Urinary bladder (tissue), 4 donors: ENCODE data around the gene CANX. TPM values are rescaled to one million over a fixed set of nuclear protein-coding genes. Genes with fewer than 3 reads are reported as not detected.
A peak's percentile ranks its signal among the peaks of the same experiment; 100 is the strongest.
"Not testable (repeated sequence)": the region's sequence is repeated elsewhere in the genome, so short reads cannot be mapped to it uniquely, and the experiment has no call there.

ENCODE experiments used
- DNase-seq: peaks from one replicate; pipeline ENCODE4 v3.0.0-alpha.2; 2015; ENCODE audit errors: extremely low spot score
- H3K27ac ChIP-seq: one replicate; pipeline ENCODE4 v1.5.1; 2013; ENCODE audit warnings: low read depth, mild to moderate bottlenecking, moderate library complexity
- H3K36me3 ChIP-seq: one replicate; pipeline ENCODE4 v1.6.1; 2013; ENCODE audit warnings: mild to moderate bottlenecking, moderate library complexity; ENCODE audit not compliant: insufficient read depth
- H3K4me1 ChIP-seq: one replicate; pipeline ENCODE4 v1.6.1; 2013; ENCODE audit warnings: mild to moderate bottlenecking, moderate library complexity; ENCODE audit not compliant: insufficient read depth
- H3K4me3 ChIP-seq: one replicate; pipeline ENCODE4 v1.5.1; 2013; ENCODE audit warnings: low read depth, low read length
- WGBS: extraction: QIAGEN DNeasy Blood & Tissue Kit; methylation state at CpG from one replicate; pipeline ENCODE4 v1.1.7; 2013; 5-methylcytosine and 5-hydroxymethylcytosine counted together
- polyA plus RNA-seq: library from polyadenylated mRNA; stranded (reverse); fragments of 200-250 nt; gene quantifications from one replicate; pipeline ENCODE4 v1.2.3, GENCODE V29; 2013
- total RNA-seq: library from RNA; depleted of rRNA; stranded (reverse); fragments of >200 nt; gene quantifications from one replicate; pipeline ENCODE4 v1.2.3, GENCODE V29; 2014
- donor health status: healthy with polysubstance abuse.
- donor health status: healthy.

The CANX gene
- total and polyA plus RNA-seq, 2 donors, result 195 to 422 TPM

GRCh38 chr5:179729303-179729702 lies 30.5 kb downstream of the CANX start:
- no peak for DNase-seq
- Histone ChIP-seq H3K4me3 (no peak overlapping the region), H3K36me3 (peaks cover 5% of the 10 kb centered on the region), H3K27ac (no peak overlapping the region), H3K4me1 (no peaks in the 10 kb centered on the region)
- WGBS, result 85% methylated on average over 4 of the region's 4 CpGs

- Histone ChIP-seq H3K36me3 (peaks cover 5% of the 10 kb centered on the region), H3K4me1 (no peaks in the 10 kb centered on the region), H3K4me3 (no peak overlapping the region), H3K27ac (no peak overlapping the region)
- no peak for DNase-seq
- 78% methylated on average over 3 of the region's 3 CpGs for WGBS
Observed at GRCh38 chr5:179729727-179730126, 31.0 kb downstream of the CANX start.

GRCh38 chr5:179730356-179730755 lies 31.6 kb downstream of the CANX start:
- Histone ChIP-seq H3K4me3 (no peak overlapping the region), H3K36me3 (peaks cover 5% of the 10 kb centered on the region), H3K4me1 (no peaks in the 10 kb centered on the region), H3K27ac (no peak overlapping the region)
- no peak for DNase-seq
- WGBS, result 66% methylated on average over 3 of the region's 3 CpGs

DNA sequence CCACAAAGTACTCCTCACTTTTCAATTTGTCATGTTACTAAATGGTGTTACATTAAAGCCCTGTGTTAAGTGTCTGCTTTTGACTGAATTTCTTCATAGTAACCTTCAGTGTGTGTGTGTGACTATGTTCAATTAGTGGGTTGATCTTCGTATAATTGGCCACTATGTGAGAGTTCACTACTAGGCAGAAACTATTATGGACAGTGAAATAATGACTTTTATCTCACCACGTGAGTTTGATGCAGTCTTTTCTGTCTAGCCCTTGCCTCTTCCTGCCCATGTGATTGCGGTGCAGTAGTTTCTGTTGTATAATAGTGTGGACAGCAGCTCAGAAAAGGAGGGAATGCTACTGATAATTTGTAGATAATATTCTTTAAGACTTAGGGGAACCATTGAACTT lies 32.1 kb downstream of the CANX start:
- no peak overlapping the region for H3K27ac ChIP-seq
- H3K36me3 ChIP-seq, result peaks cover 5% of the 10 kb centered on the region
- no peak for DNase-seq
- H3K4me1 ChIP-seq, result no peaks in the 10 kb centered on the region
- H3K4me3 ChIP-seq, result no peak overlapping the region
- 73% methylated on average over 3 of the region's 3 CpGs for WGBS

DNA sequence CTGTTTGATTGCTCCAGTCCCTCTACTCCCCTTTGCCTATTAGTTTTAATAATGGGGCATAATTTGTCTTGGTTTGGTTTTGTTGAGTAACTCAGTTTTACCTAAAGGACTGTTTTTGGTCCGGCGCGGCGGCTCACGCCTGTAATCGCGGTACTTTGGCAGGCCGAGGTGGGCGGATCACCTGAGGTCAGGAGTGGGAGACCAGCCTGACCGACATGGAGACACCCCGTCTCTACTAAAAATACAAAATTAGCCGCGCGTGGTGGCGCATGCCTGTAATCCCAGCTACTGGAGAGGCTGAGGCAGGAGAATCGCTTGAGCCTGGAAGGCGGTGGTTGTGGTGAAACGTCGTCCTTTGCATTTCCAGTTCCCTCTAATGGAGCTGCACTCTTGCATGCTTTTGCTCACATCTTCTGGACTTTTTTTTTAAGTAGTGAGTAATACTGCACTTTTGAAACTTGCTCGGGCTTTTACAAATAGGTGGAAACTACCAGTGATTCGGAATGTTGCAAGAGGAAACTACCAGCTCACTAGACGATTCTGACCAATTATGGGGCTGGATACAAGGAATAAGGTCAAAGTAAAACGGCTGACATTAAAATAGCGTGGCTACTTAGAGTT lies 33.1 kb downstream of the CANX start:
- H3K36me3 ChIP-seq, result peaks cover 5% of the 10 kb centered on the region
- peak overlapping the region; percentile 26 for H3K4me3 ChIP-seq
- DNase-seq, result peak; percentile 33
- no peaks in the 10 kb centered on the region for H3K4me1 ChIP-seq
- WGBS, result 62% methylated on average over 24 of the region's 24 CpGs
- peak overlapping the region; percentile 59 for H3K27ac ChIP-seq

DNA sequence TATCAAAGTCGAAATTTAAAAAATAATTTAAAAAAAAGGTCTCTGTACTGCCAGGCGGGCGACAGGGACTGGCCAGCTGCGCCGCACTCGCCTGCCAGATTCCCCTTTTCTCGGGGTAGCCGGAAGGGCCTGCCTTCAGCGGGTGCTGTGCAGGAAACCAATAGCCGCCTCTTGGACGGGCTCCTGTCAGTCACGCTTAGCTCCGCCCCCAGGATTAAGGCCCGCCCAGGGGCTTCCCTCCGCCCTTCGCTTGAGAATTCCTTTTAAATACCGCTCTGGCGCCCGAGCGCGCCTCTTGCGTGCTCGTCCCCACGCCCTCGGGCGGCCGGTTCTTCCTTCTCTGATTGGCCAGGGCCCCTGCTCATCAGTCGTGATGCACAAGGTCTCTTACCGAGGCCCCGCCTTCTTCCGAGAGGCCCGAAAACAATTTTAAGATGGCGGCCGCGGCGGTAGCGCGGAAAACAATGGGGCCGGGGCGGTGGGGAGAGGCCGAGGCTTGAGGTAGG lies 33.7 kb downstream of the CANX start, which contains the start of gene MAML1:
TSS of gene MAML1 (plus strand) at position 411 of the 506 bp plus-strand sequence. CDS start 291 bp downstream, outside the sequence.
- Histone ChIP-seq H3K4me3 (peak within 1 kb of the TSS; percentile 99), H3K4me1 (no peaks in the 10 kb centered on the region), H3K36me3 (peaks cover 3% of the 10 kb centered on the region), H3K27ac (peak within 1 kb of the TSS; percentile 97)
- under 1% methylated on average over 41 of the region's 41 CpGs for WGBS
- DNase-seq, result peak; percentile 99

- WGBS, result under 1% methylated on average over 101 of the region's 101 CpGs
- peak; percentile 6 for DNase-seq
- H3K4me1 ChIP-seq, result no peaks in the 10 kb centered on the region
Observed at GRCh38 chr5:179732918-179733771, 34.4 kb downstream of the CANX start.

DNA sequence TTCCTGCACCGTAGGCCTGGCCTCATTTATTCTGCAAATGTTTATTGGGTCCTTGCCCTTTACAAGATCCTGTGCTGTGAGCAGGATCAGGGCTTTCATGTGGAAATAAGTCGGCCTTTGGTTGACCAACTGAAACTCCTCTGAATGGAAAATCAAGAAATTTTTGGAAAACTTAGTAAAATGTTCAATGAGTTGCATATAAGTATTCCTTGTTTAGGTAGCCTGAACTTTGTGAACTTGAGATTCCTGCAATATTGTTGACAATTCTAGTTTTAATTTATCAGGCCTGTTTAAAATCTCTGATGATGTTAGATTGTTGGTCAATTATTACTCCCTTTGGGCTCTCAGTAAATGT lies 35.0 kb downstream of the CANX start:
- H3K4me1 ChIP-seq, result no peaks in the 10 kb centered on the region
- 0% methylated on average over 2 of the region's 2 CpGs for WGBS

More at GRCh38 chr5:179732918-179733771, 34.4 kb downstream of the CANX start:
- peak overlapping the region; percentile 97 for H3K27ac ChIP-seq
- H3K36me3 ChIP-seq, result no peaks in the 10 kb centered on the region
- peak overlapping the region; percentile 99 for H3K4me3 ChIP-seq

GRCh38 chr5:179734536-179735164 lies 35.9 kb downstream of the CANX start:
- Histone ChIP-seq H3K4me1 (no peaks in the 10 kb centered on the region), H3K4me3 (peak overlapping the region; percentile 8), H3K27ac (no peak overlapping the region), H3K36me3 (no peaks in the 10 kb centered on the region)
- DNase-seq, result no peak
- WGBS, result 79% methylated on average over 12 of the region's 12 CpGs

More for the DNA sequence above, 35.0 kb downstream of the CANX start:
- no peak for DNase-seq
- H3K27ac ChIP-seq, result peak overlapping the region; percentile 97
- no peaks in the 10 kb centered on the region for H3K36me3 ChIP-seq
- peak overlapping the region; percentile 99 for H3K4me3 ChIP-seq

DNA sequence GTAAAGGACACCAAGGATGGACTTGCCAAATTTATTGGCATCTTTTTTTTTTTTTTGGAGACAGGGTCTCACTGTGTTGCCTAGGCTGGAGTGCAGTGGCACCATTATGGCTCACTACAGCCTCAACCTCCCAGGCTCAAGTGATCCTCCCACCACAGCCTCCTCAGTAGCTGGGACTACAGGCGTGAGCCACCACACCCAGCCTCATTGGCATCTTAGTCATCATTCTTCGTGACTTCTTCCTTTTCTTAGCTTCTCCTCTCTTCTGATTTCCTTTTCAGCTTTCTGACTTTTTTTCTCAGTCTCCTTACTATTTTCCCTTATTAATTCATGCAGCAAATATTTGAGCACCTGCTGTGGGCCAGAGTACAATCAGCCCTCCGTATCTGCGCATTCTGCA lies 40.0 kb downstream of the CANX start:
- no peak overlapping the region for H3K27ac ChIP-seq
- no peaks in the 10 kb centered on the region for H3K36me3 ChIP-seq
- H3K4me3 ChIP-seq, result no peak overlapping the region
- WGBS, result 93% methylated on average over 4 of the region's 4 CpGs
- H3K4me1 ChIP-seq, result no peaks in the 10 kb centered on the region
- no peak for DNase-seq

DNA sequence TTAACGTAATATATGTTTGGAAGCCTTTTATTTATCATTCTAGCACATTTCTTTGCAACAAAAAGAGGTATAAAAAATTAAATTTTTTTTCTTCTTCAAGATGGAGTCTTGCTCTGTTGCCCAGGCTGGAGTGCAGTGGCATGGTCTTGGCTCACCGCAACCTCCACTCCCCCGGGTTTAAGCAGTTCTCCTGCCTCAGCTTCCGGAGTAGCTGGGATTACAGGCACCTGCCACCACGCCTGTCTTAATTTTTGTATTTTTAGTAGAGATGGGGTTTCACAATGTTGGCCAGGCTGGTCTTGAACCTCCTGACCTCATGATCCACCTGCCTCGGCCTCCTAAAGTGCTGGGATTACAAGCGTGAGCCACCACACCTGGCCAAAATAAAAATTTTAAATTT lies 45.3 kb downstream of the CANX start:
- not testable (repeated sequence) for H3K4me1 ChIP-seq, DNase-seq, H3K27ac ChIP-seq, H3K36me3 ChIP-seq, H3K4me3 ChIP-seq
- 88% methylated on average over 7 of the region's 7 CpGs for whole genome bisulfite sequencing

- WGBS, result 97% methylated on average over 2 of the region's 2 CpGs
- no peak for DNase-seq
- Histone ChIP-seq H3K27ac (no peak overlapping the region), H3K4me1 (no peaks in the 10 kb centered on the region), H3K36me3 (no peaks in the 10 kb centered on the region), H3K4me3 (no peak overlapping the region)
Observed at GRCh38 chr5:179746872-179747271, 48.1 kb downstream of the CANX start.

- Histone ChIP-seq H3K36me3 (no peaks in the 10 kb centered on the region), H3K4me1 (no peaks in the 10 kb centered on the region), H3K4me3 (no peak overlapping the region), H3K27ac (no peak overlapping the region)
- WGBS, result 91% methylated on average over 3 of the region's 3 CpGs
- DNase-seq, result no peak
Observed at GRCh38 chr5:179747811-179748210, 49.0 kb downstream of the CANX start.
